Measurements from ENCODE around the gene RPS2.

Gene RPS2

DNA sequence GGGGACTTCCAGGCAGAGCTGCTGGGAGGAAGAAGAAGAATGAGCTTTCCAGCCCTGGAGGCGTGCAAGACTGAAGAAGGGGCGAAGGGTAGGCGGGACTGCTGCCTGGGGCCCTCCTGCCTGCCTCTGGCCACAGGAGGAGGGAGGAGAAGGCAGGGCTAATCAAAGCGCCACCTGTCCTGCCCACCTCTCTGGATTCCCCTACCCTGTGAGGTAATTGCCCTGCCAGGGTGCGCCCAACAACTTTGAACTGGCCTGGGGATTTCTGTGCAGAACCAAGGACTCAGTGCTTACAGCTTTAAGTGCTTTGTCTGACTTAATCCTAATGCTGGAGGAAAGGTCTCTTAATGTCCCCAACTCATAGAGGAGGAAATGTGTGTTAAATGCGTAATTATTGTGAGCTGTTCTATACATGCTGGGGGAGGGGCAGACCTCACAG is 16.8 kb upstream of the RPS2 start, which contains the start of gene NOXO1:
NOXO1 (minus strand) TSS at position 72 of the 439 bp plus-strand sequence. CDS start 290 bp downstream, outside the sequence.
- DNase-seq (ENCODE audit: low read depth in 2 of 2): no peak

DNA sequence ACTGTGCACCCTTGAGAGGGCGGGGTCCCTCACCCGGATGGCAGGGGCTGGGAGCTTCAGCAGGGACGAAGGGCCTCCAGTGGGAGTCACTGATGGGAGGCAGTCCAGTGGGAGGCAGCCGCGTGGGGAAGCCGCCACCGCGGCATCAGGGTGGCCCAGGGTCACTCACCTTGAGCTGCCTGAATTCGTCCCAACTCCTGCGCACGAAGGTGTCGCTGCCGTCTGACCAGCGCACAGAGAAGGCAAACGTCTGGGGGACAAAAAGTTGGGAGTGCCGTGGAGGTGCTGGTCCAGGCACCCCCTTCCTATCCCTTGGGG is 16.1 kb upstream of the RPS2 start:
- DNase-seq (ENCODE audit: low read depth in 2 of 2): no peak

DNA sequence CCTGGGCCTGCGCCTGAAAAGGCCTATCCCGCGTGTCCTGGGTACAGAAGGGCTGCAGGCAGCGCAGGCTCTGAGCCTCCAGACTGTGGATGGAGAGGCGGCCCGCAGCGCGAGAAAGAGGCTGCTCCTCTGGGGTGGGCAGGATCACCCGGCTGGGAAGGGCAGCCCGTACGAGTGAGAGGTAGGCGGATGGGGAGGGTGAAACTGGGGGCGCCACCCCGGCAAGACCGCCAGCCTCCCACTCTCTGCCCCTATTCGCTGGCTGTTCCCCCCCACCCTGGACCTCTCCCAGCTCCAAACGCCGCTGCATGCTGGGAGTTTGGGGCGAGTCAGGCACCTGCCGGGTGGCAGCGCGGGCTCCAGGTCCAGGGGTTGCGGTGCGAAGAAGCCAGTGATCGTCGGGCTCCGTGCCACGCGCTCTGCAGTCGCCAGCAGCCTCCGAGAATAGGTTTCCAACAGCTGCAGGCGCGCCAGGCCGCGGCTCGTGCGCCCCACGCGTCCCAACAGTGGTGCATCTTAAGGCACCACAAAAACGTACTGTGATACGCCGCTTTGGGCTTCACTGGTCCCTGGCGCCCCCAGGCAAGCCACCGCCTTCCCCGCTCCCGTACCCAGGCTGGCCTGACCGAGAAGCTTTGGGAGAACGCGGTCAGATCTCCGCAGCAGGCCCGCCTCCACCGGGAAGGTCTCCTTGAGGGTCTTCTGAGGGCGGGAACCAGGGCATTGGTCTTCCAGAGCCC is 15.6 kb upstream of the RPS2 start:
- no peak for DNase-seq (ENCODE audit: low read depth in 2 of 2)

DNA sequence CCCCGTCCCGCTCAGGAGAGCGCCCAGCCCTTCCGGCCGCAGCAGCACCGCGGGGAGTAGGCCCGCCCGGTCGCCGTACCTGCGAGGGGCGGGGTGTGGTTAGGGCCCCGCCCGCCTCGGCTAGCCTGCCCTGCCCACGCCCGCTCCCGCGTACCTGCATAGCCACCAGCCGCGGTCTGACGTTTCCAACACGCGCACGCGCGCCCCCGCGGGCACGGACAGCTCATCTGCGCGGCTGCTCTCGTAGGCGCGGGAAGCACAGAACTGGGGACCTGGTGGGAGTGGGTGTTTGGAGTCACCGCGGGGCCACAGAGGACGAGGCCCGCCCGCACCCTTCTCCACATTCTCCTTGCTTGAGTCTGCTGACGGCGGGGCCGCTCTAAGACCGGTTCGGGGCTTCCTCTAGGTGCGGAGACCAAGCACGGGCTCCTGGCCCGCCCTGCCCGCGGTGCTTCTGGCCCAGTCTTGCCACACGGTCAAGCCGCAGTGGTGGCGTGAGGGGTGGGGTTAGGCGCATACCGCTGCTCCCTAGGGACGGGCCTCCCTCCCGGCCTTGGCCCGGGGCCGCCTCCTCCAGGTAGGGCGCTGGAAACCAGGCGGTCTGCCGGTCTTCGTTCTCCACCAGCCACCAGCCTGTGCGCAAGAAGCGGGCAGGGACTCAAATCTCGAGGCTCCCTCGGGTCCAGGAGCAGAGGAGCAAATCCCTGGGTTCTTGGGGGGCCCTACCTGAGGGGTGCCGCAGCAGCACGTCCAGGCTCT is 14.8 kb upstream of the RPS2 start:
- no peak for DNase-seq (ENCODE audit: low read depth in 2 of 2)

DNA sequence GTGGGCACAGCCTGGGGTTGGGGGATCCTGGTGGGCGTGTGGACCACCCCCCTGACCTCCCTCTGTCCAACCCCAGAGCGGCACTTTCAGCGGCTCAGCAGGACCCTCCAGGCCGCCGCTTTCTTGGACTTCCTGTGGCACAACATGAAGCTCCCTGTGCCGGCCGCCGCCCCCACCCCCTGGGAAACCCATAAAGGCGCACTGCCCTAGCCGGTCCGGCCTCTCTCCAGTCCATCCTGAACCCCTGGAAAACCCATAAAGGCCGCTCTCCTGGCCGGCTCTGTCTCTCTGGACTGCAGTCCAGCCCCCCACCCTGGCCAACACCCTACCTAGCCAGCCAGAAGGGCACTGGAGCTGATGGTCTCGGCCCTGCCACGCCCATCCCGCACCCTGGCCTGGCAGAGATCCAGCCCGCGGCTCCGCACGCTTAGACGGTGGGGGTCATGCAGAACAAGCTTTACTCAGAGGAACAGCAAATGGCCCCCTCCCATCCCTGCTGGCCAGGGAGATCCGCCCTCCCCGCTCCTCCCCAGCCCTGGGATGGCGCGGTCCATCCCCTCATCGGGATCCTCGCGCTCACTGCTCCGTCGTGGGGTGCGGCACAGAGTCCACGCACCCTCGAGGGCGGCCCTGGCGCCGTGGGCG is 14.0 kb upstream of the RPS2 start:
- DNase-seq (ENCODE audit: low read depth in 2 of 2): no peak

DNA sequence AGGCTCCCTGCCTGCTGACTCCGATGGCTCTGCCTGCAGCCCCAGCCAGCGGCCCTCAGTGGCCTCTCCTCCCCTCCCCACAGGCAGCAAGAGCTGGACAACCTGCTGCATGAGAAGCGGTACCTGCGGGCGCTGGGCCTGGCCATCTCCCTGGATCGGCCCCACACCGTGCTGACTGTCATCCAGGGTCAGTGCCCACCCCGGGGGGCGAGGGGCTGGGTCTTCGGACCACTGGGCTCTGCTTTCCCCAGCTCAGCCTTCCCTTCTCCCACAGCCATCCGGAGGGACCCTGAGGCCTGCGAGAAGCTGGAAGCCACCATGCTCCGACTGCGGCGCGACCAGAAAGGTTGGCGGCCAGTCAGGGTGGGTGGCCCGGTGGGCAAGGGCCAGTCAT is 13.2 kb upstream of the RPS2 start:
- no peak for DNase-seq (ENCODE audit: low read depth in 2 of 2)

DNA sequence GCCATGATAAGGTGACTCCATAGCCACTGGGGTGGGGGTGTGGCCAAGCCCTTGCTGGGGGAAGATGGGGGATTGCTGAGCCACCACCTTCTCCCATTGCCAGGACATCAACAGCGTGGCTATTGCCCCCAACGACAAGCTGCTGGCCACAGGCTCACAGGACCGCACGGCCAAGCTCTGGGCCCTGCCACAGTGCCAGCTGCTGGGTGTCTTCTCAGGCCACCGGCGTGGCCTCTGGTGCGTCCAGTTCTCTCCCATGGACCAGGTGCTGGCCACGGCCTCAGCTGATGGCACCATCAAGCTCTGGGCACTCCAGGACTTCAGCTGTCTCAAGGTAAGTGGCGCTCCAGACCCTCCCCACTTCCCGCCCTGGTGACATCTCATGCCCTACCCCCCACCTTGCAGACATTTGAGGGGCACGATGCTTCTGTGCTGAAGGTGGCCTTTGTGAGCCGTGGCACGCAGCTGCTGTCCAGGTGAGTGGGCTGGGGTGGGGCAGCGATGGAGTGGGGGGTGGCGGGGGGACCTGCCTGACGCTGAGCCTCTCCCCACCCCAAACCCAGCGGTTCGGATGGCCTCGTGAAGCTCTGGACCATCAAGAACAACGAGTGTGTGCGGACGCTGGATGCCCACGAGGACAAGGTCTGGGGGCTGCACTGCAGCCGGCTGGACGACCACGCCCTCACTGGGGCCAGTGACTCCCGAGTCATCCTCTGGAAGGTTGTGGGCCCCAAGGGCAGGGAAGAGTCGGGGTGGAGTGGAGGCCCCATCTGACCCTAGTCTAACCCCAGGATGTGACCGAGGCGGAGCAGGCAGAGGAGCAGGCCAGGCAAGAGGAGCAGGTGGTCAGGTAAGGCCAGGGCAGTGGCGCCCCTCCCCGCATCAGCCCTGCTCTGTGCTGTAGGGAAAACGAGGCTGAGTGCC is 12.6 kb upstream of the RPS2 start:
- DNase-seq (ENCODE audit: low read depth in 2 of 2): no peak

DNA sequence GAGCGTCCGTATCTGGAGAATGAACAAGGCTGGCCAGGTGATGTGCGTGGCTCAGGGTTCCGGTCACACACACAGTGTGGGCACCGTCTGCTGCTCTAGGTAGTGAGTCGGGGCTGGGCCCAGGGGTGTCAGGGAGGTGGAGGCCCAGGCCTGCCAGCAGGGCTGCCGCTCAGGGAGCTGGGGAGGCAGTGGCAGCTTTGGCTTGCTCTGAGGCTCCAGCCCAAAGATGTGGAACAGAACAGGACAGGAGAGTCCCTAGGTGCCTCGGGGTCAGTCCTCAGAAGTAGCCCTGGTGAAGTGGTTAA is 11.5 kb upstream of the RPS2 start:
- DNase-seq (ENCODE audit: low read depth in 2 of 2): no peak

DNA sequence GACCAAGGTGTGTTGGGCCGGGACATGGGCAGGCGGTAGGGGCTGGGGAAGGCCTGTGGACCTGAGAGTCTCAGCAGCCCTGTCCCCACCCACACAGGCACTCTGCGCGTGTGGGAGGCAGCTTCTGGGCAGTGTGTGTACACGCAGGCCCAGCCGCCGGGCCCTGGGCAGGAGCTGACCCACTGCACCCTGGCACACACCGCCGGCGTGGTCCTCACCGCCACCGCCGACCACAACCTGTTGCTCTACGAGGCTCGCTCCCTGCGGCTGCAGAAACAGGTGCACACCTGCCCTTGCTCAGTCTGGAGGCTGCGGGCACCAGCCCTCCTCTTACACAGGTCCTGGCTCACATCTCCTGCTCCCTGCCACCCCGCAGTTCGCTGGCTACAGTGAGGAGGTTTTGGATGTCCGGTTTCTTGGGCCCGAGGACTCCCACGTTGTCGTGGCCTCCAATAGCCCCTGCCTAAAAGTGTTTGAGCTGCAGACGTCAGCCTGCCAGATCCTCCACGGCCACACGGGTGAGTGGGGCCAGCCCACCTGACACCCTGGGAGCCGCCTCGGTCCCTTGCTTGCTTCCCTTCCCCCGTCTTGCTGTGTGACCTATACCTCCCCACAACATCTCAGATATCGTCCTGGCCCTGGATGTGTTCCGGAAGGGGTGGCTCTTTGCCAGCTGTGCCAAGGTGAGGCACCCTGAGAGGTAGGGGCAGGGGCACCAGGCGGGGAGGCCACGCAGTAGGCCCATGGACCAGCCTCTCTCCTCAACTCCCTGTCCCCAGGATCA is 11.0 kb upstream of the RPS2 start:
- no peak for DNase-seq (ENCODE audit: low read depth in 2 of 2)

DNA sequence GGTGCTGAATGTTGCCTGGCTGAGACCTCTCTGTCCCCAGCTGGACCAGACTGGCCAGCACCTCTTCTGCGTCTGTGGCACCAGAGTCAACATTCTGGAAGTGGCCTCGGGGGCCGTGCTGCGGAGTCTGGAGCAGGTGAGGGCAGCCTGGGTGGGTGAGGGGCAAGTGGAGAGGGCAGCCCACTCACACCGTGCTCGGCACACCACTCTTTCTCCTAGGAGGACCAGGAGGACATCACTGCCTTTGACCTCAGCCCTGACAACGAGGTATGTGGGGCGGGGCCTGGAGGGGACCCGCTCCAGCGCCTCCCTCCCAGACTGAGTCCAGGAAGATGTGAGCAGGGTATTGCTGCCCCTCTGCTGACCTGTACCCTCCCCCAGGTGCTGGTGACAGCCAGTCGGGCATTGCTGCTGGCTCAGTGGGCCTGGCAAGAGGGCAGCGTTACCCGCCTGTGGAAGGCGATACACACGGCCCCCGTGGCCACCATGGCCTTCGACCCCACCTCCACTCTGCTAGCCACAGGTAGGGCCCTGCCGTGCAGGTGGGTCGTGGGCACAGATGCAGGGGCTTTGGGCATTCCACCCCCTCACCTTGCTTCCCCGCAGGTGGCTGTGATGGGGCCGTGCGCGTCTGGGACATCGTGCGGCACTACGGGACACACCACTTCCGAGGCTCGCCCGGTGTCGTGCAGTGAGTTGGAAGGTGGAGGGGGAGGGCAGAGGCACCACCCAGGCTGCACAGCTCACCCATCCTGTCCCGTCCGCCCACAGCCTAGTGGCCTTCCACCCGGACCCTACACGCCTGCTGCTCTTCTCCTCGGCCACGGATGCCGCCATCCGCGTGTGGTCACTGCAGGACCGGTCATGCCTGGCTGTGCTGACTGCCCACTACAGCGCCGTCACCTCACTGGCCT is 9.8 kb upstream of the RPS2 start:
- DNase-seq (ENCODE audit: low read depth in 2 of 2): no peak

DNA sequence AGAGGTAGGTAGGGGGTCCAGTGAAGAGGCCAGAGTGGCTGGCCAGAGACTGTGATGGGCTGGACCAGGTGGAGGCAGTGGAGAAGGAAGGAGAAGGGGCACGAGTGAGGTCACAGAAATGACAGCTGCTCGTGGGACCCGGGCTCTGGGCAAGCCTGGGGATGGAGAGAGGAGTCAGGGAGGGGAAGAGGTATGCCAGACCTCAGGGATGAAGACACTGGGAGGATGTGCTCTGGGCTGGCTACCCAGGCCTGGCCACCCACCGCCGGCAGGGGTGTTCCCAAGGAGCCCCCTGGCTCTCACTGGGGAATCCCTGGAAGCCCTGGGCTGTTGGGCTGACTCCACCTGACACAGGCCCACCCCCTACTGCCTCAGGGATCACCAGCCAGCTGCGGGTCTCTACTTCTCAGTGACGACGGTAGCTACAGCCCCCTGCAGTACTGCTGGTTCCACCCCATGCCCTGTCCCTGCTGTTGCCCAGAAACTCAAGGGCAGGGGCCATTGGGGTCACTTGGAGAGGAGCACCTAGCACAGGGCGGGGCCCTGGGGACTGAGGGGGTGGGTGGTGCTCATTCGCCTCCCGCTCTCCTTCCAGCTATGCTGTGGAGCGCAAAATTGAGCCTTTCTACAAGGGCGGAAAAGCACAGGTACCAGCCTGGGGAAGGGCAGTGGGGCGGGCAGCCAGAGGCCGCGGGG is 9.0 kb upstream of the RPS2 start:
- no peak for DNase-seq (ENCODE audit: low read depth in 2 of 2)

DNA sequence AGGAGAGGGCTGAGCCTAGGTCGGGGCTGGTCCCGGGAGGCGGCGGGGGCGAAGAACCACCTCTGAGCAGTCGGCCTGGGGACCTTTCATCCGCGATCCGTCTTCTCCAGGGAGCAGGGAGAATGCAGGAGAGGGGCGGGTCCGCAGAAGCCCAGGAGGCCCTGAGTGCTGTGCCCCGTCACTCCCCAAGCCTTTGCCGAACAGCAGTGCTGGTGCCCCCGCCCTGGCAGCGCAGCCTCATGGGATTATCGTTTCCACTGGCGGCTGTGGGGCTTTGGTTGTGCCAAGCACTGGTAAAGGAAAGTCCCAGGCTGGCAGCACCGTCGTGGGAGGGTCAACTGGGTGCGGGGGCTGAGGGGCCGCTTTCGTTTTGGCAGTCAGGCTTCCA is 7.9 kb upstream of the RPS2 start:
- no peak for DNase-seq (ENCODE audit: low read depth in 2 of 2)

DNA sequence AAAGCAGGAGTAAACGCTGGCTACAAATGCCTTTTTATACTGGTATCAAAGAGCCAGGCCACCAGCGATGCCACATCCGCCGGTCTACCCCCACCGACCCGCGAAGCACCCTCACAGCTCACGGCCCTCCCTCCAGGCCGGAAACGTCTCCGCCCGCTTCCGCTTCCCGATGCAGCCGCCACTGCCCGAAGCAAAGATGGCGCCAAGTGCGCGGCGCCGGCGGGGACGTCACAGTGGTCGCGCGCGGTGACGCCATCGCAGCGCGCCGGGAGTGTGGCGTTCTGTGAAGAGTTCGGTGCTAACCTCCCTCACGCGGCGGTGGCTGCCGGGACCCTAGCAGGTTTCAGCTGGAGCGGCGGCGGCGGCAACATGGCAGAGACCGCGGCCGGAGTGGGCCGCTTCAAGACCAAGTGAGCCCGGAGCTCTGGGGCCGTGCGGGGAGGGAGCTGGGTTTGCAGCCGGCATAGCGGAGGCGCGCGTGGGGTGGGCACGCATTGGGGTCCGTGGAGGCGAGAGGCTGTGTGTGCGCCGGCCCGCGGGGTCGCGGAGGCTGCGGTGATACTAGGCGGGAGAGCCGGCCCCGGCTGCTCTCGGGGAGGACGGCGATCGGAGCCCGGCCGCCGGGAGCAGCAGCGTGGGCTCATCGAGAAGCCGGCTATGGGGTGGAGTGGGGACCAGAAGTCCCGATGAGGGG is 7.3 kb upstream of the RPS2 start, which contains the start of gene TBL3:
TBL3 (plus strand) TSS at position 258 of the 694 bp plus-strand sequence; CDS start at position 370, 112 bp downstream.
- DNase-seq (ENCODE audit: low read depth in 2 of 2): peak; percentile 92 to 93

DNA sequence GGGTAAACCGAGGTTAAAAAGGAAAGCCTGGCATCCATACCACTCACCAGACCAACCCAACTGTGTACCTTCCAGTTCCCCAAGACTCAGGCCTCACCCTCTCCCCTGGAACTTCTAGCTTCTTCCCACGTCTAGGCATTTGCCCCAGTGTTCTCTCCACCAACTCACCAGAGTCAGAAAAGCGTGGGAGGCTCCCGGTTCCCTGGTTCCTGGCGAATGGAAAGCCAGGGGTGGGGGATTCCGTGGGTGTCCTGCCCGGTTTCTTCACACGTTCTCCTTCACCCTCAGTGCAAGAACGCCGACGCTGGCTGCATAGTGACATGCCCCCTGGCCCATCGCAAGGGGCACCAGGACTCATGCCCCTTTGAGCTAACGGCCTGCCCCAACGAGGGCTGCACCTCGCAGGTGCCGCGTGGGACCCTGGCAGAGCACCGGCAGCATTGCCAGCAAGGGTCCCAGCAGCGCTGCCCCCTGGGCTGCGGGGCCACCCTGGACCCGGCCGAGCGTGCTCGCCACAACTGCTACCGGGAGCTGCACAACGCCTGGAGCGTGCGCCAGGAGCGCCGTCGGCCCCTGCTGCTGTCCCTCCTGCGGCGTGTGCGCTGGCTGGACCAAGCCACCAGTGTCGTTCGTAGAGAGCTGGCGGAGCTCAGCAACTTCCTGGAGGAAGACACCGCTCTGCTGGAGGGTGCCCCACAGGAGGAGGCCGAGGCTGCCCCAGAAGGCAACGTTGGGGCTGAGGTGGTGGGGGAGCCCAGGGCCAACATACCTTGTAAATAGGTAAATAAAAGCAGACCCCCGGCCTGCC is 3.7 kb upstream of the RPS2 start:
- DNase-seq (ENCODE audit: low read depth in 2 of 2): no peak

DNA sequence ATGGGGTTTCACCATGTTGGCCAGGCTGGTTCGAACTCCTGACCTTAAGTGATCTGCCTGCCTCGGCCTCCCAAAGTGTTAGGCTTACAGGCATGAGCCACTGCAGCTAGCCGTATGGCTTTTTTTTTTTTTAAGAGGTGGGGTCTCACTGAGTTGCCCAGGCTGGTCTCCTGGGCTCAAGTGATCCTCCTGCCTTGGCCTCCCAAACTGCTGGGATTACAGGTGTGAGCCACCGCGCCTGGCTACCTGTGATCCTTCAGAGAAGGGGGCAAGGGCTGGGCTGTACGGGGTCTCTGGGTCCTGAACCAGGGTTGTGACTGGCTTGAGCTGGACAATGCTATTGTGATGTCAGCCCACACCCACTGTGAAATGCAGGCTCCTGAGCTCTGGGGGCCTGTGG is 1.8 kb upstream of the RPS2 start, which contains the start of gene RNF151:
RNF151 (plus strand) TSS at position 397 of the 400 bp plus-strand sequence. CDS start 26 bp downstream, outside the sequence.
- no peak for DNase-seq (ENCODE audit: low read depth in 2 of 2)

DNA sequence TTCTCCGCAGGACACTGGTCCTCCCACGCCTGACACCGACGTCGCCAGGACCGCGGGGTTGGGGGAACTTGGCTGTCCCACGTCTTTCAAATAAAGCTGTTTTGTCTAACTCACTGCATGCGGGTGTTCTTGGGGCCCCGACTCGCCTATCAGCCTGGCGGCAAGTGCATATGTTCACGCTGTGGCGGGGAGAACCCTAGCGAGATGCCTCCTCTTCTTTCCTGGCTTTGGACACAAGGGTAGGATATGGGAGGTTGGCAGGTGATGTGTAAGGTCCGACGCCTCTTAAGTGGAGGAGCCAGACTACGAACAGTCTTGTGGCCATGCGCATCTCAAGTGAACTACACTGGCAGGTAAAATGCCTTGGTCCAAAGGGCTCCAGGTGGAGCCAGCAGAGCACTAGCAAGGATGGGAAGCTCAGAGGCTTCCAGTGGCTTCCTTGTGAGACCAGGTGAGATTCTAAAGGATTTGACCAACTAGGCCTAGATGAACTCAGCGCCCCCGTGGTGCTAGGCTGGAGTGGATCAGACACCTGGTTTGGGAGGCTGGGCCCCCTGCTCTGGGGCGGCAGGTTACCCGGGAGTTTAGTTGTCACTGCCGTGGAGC is 873 bp upstream of the RPS2 start:
- DNase-seq (ENCODE audit: low read depth in 2 of 2): no peak

DNA sequence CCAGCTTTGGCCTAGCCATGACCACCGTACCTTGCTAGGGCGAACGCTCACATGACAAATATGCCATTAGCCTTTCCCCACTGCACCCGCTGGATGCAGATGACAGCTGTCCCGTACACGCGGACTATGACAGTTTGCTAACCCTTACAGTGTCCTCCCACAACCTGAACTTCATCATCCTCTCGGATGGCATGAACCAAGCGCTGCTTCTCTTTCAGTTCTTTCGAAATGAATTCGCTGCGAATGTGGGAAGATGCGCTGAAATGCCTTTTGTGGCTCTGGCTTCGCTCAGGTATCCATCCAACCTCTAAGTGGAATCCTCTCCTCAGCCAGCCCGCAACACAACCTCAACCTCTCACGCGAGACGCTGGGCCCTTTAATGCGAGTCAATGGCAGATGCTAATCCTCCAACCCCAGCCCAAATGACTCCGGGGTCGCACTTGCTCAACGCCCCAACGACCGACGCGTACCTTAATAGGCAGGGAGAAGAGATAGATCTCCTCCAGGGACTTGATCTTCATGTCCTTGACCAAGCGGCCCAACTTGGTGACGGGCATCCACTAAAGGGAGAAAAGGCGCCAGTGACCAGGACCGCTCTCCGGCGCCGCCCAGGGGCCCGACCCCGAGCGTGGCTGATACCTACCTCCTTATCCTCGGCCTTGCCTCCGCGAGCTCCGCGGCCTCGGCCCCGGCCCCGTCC is 670 bp downstream of the RPS2 start:
- DNase-seq (ENCODE audit: low read depth in 2 of 2): peak in 1 of 2 donors; percentile 22
